ENCODE measurements around the gene EIF4G3.
"Not testable (repeated sequence)": the region's sequence is repeated elsewhere in the genome, so short reads cannot be mapped to it uniquely, and the experiment has no call there.

EIF4G3 gene

DNA sequence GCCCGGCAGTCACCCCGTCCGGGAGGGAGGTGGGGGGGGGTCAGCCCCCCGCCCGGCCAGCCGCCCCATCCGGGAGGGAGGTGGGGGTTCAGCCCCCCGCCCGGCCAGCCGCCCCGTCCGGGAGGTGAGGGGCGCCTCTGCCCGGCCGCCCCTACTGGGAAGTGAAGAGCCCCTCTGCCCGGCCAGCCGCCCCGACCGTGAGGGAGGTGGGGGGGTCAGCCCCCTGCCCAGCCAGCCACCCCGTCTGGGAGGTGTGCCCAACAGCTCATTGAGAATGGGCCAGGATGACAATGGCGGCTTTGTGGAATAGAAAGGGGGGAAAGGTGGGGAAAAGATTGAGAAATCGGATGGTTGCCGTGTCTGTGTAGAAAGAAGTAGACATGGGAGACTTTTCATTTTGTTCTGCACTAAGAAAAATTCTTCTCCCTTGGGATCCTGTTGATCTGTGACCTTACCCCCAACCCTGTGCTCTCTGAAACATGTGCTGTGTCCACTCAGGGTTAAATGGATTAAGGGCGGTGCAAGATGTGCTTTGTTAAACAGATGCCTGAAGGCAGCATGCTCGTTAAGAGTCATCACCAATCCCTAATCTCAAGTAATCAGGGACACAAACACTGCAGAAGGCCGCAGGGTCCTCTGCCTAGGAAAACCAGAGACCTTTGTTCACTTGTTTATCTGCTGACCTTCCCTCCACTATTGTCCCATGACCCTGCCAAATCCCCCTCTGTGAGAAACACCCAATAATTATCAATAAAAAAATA is 152.4 kb downstream of the EIF4G3 start:
- DNase-seq = not testable (repeated sequence)

GRCh38 chr1:21022279-21023040 is 154.2 kb downstream of the EIF4G3 start:
- peak; percentile 96 for DNase-seq

- DNase-seq = no peak
Measured at GRCh38 chr1:21021311-21021710, 155.4 kb downstream of the EIF4G3 start.

- DNase-seq = no peak
Measured at GRCh38 chr1:21020151-21020550, 156.5 kb downstream of the EIF4G3 start.

- no peak for DNase-seq
Measured at GRCh38 chr1:21018673-21019072, 158.0 kb downstream of the EIF4G3 start.

GRCh38 chr1:21013510-21013909 is 163.2 kb downstream of the EIF4G3 start:
- DNase-seq = no peak

GRCh38 chr1:21012937-21013336 is 163.8 kb downstream of the EIF4G3 start:
- DNase-seq = no peak

DNA sequence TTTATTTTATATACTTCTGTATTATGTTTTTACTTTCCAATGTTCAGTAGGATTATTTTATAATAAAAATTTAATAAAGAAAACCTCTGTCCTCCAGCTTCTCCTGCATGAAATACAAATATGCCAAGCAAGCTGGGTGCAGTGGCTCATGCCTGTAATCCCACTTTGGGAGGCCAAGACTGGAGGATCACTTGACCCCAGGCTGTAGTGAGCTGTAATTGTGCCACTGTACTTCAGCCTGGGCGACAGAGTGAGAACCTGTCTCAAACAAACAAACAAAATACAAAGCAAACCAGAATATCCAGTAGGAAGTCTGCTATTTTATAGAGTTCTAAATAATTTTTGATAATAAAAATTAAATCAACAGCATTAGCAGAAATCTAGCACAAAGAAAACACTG is 168.8 kb downstream of the EIF4G3 start:
- no peak for DNase-seq

GRCh38 chr1:21005466-21006239 is 171.0 kb downstream of the EIF4G3 start:
- DNase-seq = no peak

GRCh38 chr1:21003281-21004045 is 173.2 kb downstream of the EIF4G3 start:
- no peak for DNase-seq

DNA sequence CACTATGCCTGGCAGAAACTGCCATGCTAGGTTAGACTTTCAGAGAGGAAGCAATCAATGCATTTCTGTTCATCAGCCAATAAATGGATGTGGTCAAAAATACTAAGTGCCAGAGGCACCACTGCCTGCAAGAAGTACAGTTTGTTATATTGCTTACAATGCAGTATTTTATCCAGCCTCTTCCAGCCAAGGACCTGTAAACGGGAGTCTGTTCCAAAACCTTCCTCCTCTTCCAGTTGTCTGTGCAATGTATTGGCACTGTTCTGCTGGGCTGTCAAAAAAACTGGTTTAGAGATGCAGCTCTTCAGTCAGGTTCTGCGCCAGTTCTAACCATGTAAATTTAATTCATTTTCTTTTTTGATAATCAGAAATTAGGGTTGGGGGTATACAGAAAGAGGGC is 175.7 kb downstream of the EIF4G3 start:
- DNase-seq = no peak

GRCh38 chr1:21000245-21000594 is 176.5 kb downstream of the EIF4G3 start:
- DNase-seq = no peak

DNA sequence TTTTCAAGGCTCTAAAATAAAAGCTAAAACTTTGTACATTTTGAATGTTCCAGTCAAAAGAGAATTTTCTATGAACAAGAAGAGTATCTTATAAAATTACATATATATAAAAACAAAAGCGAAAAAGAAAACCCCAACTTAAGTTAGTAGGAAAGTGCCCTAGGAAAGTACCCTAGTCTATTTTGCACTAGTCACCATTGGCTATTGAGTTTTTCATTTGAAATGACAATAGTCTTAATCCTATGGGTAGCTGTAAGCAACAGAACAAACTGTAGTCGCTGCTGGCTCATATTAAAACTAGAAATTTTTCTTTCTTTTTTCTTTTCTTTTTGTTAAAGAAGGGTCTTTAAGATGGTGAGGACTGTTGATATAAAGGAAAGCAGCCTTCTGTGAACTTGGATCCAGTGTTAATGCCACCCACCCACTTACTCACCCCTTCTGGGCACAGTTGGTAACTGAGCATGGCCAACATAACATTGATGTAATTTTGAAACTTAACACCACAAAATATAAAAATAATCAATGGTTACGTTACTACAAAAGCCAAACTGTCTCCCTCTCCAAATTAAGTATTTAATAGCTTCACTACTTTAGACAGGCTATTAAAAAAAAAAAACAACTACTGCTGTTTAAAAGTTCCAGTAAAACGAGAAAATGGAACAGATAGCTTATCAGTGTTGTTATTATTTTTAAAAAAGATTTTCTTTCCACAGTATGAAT is 177.0 kb downstream of the EIF4G3 start:
- DNase-seq = no peak

DNA sequence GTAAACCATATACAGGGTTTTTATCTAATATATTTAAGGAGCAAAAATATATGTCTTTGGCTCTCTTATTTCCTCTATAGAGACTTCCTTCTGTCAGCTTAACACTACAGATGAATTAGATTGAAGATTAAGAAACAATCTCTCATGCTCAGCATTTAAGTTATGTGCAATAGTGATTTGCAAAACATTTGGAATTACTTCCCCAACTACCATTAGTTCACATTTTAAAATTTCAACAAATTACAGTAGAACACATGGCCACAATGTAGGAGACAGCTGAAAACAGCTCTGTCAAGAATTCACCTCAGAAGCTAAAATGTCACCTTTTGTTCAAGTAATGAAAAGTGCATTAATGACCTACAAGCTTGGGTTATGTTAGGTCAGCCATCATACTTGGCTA is 177.9 kb downstream of the EIF4G3 start:
- no peak for DNase-seq

DNA sequence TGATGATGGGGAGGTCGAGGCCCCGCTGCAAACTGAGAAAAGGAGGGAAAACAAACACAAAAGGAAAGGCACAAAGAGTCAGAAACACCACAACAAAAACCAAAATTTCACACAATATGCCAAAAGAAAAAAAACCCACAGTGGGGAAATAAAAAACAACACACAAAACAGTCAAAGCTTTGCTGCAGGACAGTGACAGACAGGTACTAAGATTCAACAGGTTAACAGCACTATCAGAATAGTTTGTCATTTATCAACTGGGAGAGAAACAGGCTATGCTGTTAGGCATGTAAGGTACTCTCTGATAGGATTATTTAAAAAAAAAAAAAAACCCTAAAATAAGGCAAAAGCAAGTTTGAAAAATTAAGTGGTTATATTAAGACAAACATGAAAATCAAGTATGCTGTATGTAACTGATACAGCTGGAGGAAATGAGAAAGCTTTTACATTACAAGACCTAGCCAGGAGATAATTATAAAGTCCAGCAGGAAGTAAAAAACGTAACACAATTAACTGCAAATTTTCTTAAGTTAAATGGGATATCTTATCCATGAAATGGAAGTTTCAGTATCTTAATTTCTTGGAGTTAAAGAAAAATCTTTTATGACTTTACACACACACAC is 179.0 kb downstream of the EIF4G3 start:
- no peak for DNase-seq

GRCh38 chr1:20996554-20996953 is 180.1 kb downstream of the EIF4G3 start:
- no peak for DNase-seq

DNA sequence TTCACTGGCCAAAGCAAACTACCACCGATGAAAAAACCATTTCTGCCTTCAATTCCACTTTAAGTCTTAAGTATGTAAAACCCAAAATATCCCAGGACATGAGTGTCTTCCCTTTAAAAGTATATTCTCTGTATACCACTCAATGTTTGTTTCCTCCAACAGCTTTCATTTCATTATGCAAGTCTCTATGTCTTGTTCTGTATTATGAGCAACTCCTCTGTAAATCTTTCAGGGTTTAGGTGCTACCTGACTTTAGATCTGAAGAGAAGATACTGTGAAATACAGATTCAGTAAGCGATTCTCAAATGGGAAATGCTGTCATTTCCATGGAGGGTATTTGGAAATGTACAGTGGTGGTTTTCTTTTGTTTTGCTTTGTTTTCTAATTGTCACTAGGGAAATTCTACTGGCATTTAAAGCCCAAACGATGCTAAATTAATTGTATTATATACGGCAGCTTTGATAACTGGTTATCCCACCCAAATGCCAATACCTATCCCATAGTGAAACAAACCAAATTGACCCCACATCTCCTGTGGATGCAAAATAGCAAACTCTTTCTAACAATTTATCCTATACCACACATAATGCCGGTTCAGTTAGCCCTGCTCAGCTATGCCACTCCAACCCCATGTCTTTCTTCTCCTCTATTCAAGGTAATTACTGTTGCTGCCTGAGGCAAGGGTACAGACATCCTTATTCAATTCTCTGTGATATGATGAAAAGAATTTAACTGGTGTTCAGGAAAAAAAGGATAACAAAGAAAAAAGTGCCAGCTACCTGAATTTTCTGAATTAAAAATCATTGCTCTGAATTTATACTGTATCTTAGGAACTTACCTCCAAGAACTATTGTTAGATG is 182.8 kb downstream of the EIF4G3 start:
- DNase-seq = no peak

GRCh38 chr1:20992322-20993056 is 184.2 kb downstream of the EIF4G3 start:
- DNase-seq = no peak

DNA sequence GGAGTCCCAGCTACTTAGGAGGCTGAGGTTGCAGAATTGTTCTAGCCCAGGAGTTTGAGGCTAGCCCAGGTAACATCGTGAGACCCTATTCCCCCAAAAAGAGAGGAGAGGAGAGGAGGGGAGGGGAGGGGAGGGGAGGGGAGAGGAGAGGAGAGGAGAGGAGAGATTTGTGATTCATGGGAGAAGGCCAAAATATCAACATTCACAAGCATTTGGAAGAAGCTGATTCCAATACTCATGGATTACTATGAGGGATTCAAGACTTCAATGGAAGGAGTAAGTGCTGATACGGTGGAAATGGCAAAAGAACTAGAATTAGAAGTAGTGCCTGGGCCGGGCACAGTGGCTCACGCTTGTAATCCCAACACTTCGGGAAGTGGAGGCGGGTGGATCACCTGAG is 187.8 kb downstream of the EIF4G3 start:
- DNase-seq = no peak
